BJ (cell line): Measurements from ENCODE around the gene CCR8. TPM values are rescaled to one million over a fixed set of nuclear protein-coding genes. Genes with fewer than 3 reads are reported as not detected.

ENCODE experiments used
- CTCF ChIA-PET: fragments of 350-600 bp; formaldehyde crosslinking; extraction: SDS; loops from one replicate; lab custom pipeline; 2021; ENCODE audit warnings: antibody characterized with exemption, inconsistent platforms; lab: Yijun Ruan, JAX
- POLR2A ChIA-PET: fragments of 300-600 bp; sonication (Branson Sonifier 250); formaldehyde crosslinking; extraction: SDS; loops from one replicate; lab custom pipeline; 2021; ENCODE audit warnings: antibody characterized with exemption; lab: Charles Lee
- DNase-seq: peaks from one replicate; pipeline ENCODE4 v3.0.0-alpha.2; 2011; ENCODE audit warnings: low read depth
- H3K27me3 ChIP-seq: 2 replicates; pipeline ENCODE4 v1.6.0; 2011; ENCODE audit warnings: low read length; ENCODE audit not compliant: control insufficient read depth, insufficient read depth
- H3K36me3 ChIP-seq: 2 replicates; pipeline ENCODE4 v1.5.1; 2011; ENCODE audit warnings: low read length; ENCODE audit not compliant: control insufficient read depth, insufficient read depth
- H3K4me3 ChIP-seq: 2 replicates; pipeline ENCODE4 v1.5.1; 2011; ENCODE audit warnings: low read depth, mild to moderate bottlenecking, control low read depth, low read length
- CTCF ChIP-seq: IDR thresholded peaks from 2 replicates; pipeline ENCODE4 v1.5.1; 2011; ENCODE audit warnings: low read depth, mild to moderate bottlenecking, control low read depth, inconsistent platforms, low read length, moderate library complexity; ENCODE audit not compliant: insufficient read depth
- polyA plus RNA-seq: library from polyadenylated mRNA; depleted of rRNA; stranded (reverse); fragments of >200 nt; gene quantifications from 2 replicates; pipeline ENCODE4 v1.2.3, GENCODE V29; 2011

Gene CCR8
- polyA plus RNA-seq, 1 experiment = not detected

DNA sequence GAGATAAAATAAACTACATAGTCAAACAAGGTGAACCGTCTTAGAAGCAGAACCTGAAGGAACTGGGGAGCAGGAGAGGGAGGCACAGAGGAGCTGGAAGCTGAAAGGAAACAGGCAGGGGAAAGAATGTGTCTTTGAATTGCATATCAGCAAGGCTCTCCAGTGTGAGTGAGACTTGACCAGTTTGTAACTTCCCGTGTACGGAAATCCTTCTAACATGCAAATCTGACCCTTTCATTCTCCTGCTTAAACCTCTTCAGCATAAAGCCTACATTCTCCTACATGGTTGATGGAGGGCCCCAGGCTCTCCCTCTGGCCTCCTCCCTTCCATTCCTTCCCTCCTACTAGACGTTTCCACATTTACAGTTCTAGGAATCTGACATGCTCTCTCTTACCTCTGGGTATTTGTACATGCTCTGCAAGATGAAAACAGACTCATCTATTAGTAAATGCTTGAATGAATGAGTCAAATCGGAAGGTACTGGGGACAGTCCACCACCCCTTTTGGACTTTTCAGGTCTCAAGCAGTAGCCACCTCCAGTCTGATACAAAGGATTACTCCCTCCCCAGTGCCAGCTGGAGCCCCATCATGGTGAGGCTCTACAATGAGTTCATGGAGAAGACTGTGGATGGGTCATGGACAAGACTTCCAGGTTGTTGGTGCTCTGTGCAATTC, 47.6 kb downstream of the CCR8 start:
- H3K27me3 ChIP-seq = no peaks in the 10 kb centered on the region; the same call in 1 of the 2 replicates
- ChIA-PET POLR2A (interaction anchor here (0.7 kb wide), 1 partner anchor 39 kb away, joined by 5 read pairs; no protein-coding TSS in a partner anchor), CTCF (interaction anchor here (2.0 kb wide), 1 partner anchor 9 kb away, joined by 7 read pairs; no protein-coding TSS in a partner anchor)
- no peak for TF ChIP-seq CTCF
- no peaks in the 10 kb centered on the region for H3K36me3 ChIP-seq
- H3K4me3 ChIP-seq = no peak overlapping the region
- DNase-seq = no peak

- POLR2A ChIA-PET = interaction anchor here (0.5 kb wide), 1 partner anchor 32 kb away, joined by 4 read pairs; no protein-coding TSS in a partner anchor
- H3K4me3 ChIP-seq = no peak overlapping the region
- no peak for DNase-seq
- CTCF ChIA-PET = interaction anchor here (0.8 to 2.0 kb wide), 2 partner anchors 10 to 23 kb away, joined by 3 to 7 read pairs; no protein-coding TSS in a partner anchor
- H3K36me3 ChIP-seq = no peaks in the 10 kb centered on the region
- peak; percentile 66 for TF ChIP-seq CTCF
- H3K27me3 ChIP-seq = no peaks in the 10 kb centered on the region; the same call in 1 of the 2 replicates
Observed at GRCh38 chr3:39378088-39378487, 48.6 kb downstream of the CCR8 start.

GRCh38 chr3:39378957-39379777, 49.7 kb downstream of the CCR8 start:
- POLR2A ChIA-PET = no interaction called here
- no peak for DNase-seq
- TF ChIP-seq CTCF = no peak
- CTCF ChIA-PET = no interaction called here
- Histone ChIP-seq H3K36me3 (no peaks in the 10 kb centered on the region), H3K4me3 (no peak overlapping the region), H3K27me3 (no peaks in the 10 kb centered on the region; the same call in 1 of the 2 replicates)

DNA sequence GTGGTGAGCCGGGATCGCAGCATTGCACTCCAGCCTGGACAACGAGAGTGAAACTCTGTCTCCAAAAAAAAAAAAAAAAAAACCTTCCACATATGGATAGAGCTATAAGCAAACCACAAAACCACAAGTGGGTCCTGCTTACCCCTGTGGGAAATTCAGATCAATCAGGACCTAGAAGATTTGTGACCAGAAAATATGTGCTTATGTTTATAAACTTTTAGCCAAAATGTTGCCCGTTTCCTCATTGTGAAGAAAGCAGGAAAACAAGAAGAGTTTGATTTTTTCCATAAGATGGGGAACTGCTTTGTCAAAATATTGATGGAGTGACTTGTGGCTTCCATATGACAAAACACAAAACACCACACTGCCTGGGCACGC, 50.3 kb downstream of the CCR8 start:
- ChIA-PET CTCF (no interaction called here), POLR2A (no interaction called here)
- Histone ChIP-seq H3K27me3 (no peaks in the 10 kb centered on the region; the same call in 1 of the 2 replicates), H3K36me3 (no peaks in the 10 kb centered on the region), H3K4me3 (no peak overlapping the region)
- DNase-seq = no peak
- TF ChIP-seq CTCF = no peak

GRCh38 chr3:39381432-39381831, 51.9 kb downstream of the CCR8 start:
- ChIA-PET CTCF (no interaction called here), POLR2A (no interaction called here)
- Histone ChIP-seq H3K4me3 (no peak overlapping the region), H3K36me3 (no peaks in the 10 kb centered on the region), H3K27me3 (no peaks in the 10 kb centered on the region)
- TF ChIP-seq CTCF = no peak
- DNase-seq = no peak
